Liver (tissue), 9 donors: ENCODE data around the gene RFX8. TPM values are rescaled to one million over a fixed set of nuclear protein-coding genes. Genes with fewer than 3 reads are reported as not detected.

Experiments used
- DNase-seq: peaks from one replicate; pipeline ENCODE4 v3.0.0-alpha.2; 2017; ENCODE audit warnings: low spot score
- H3K27ac ChIP-seq, 2 donors: one replicate each; pipeline ENCODE4 v1.7.0; 2013; ENCODE audit warnings: inconsistent platforms in 2 of 2, low read length in 2 of 2, control low read depth in 1 of 2, low read depth in 1 of 2, mild to moderate bottlenecking in 1 of 2
- H3K27me3 ChIP-seq, 4 donors: one replicate each; pipeline versions ENCODE4 v1.6.1 to v1.7.0; 2013; ENCODE audit warnings: low read length in 3 of 4, inconsistent platforms in 1 of 4, mild to moderate bottlenecking in 1 of 4, moderate library complexity in 1 of 4; ENCODE audit not compliant: control insufficient read depth in 4 of 4, insufficient read depth in 4 of 4
- H3K36me3 ChIP-seq, 4 donors: one replicate each; pipeline versions ENCODE4 v1.6.1 to v1.7.0; 2013; ENCODE audit warnings: low read length in 3 of 4, mild to moderate bottlenecking in 3 of 4, low read depth in 1 of 4, moderate library complexity in 1 of 4; ENCODE audit not compliant: control insufficient read depth in 4 of 4, insufficient read depth in 3 of 4
- H3K4me1 ChIP-seq, 4 donors: one replicate each; pipeline versions ENCODE4 v1.6.1 to v1.7.0; 2013; ENCODE audit warnings: low read length in 3 of 4, mild to moderate bottlenecking in 3 of 4, moderate library complexity in 1 of 4; ENCODE audit not compliant: control insufficient read depth in 4 of 4, insufficient read depth in 4 of 4
- H3K4me3 ChIP-seq, 3 donors: one replicate each; pipeline versions ENCODE4 v1.6.1 to v1.7.0; 2013; ENCODE audit warnings: low read length in 3 of 3, control low read depth in 1 of 3, low read depth in 1 of 3, mild to moderate bottlenecking in 1 of 3
- H3K9ac ChIP-seq, 2 donors: one replicate each; pipeline ENCODE4 v1.7.0; 2013; ENCODE audit warnings: low read length in 2 of 2, mild to moderate bottlenecking in 2 of 2, moderate library complexity in 2 of 2, control low read depth in 1 of 2, low read depth in 1 of 2
- H3K9me3 ChIP-seq, 4 donors: one replicate each; pipeline versions ENCODE4 v1.6.1 to v1.7.0; 2013; ENCODE audit warnings: low read length in 3 of 4; ENCODE audit not compliant: control insufficient read depth in 4 of 4
- EGR1 ChIP-seq, 2 donors: IDR thresholded peaks; 2 replicates each; pipeline ENCODE4 v1.6.1; 2016 to 2018; ENCODE audit warnings: antibody characterized with exemption in 2 of 2, low read depth in 2 of 2
- FOXA1 ChIP-seq: IDR thresholded peaks from 2 replicates; pipeline ENCODE4 v1.6.1; 2016; ENCODE audit warnings: antibody characterized with exemption
- FOXA2 ChIP-seq: IDR thresholded peaks from 2 replicates; pipeline ENCODE4 v1.6.1; 2016; ENCODE audit warnings: antibody characterized with exemption
- GABPA ChIP-seq, 2 donors: IDR thresholded peaks in 1 of 2; conservative IDR thresholded peaks in 1 of 2; 2 replicates each; pipeline ENCODE4 v1.6.1; 2016; ENCODE audit warnings: antibody characterized with exemption in 2 of 2, mild to moderate bottlenecking in 1 of 2, moderate library complexity in 1 of 2
- HNF4A ChIP-seq, 2 donors: conservative IDR thresholded peaks; 2 replicates each; pipeline ENCODE4 v1.6.1; 2016; ENCODE audit warnings: antibody characterized with exemption in 2 of 2, mild to moderate bottlenecking in 2 of 2
- HNF4G ChIP-seq: IDR thresholded peaks from 2 replicates; pipeline ENCODE4 v1.6.1; 2016; ENCODE audit warnings: antibody characterized with exemption
- JUND ChIP-seq, 2 donors: IDR thresholded peaks; 2 replicates each; pipeline ENCODE4 v1.6.1; 2016; ENCODE audit warnings: antibody characterized with exemption in 2 of 2
- NR2F2 ChIP-seq: IDR thresholded peaks from 2 replicates; pipeline ENCODE4 v1.6.1; 2016; ENCODE audit warnings: antibody characterized with exemption
- RAD21 ChIP-seq, 2 donors: IDR thresholded peaks; 2 replicates each; pipeline ENCODE4 v1.6.1; 2016; ENCODE audit warnings: antibody characterized with exemption in 2 of 2, mild to moderate bottlenecking in 2 of 2
- RXRA ChIP-seq, 2 donors: IDR thresholded peaks; 2 replicates each; pipeline ENCODE4 v1.6.1; 2017 to 2018; ENCODE audit warnings: antibody characterized with exemption in 2 of 2, mild to moderate bottlenecking in 1 of 2
- SP1 ChIP-seq: IDR thresholded peaks from 2 replicates; pipeline ENCODE4 v1.6.1; 2018; ENCODE audit warnings: antibody characterized with exemption, mild to moderate bottlenecking
- TAF1 ChIP-seq: conservative IDR thresholded peaks from 2 replicates; pipeline ENCODE4 v1.6.1; 2016; ENCODE audit warnings: antibody characterized with exemption, mild to moderate bottlenecking
- YY1 ChIP-seq: IDR thresholded peaks from 2 replicates; pipeline ENCODE4 v1.6.1; 2016; ENCODE audit warnings: antibody characterized with exemption, mild to moderate bottlenecking
- WGBS: extraction: QIAGEN DNeasy Blood & Tissue Kit; methylation state at CpG from one replicate; pipeline ENCODE4 v1.1.7; 2013; 5-methylcytosine and 5-hydroxymethylcytosine counted together
- polyA plus RNA-seq, 2 donors: library from polyadenylated mRNA; stranded (reverse) in 1 of 2; unstranded in 1 of 2; fragments of 200-250 nt in 1 of 2; fragments of >200 nt in 1 of 2; fragmentation: Nextera tagmentation in 1 of 2; extraction: Ambion mirVana in 1 of 2; gene quantifications; one replicate each; pipeline versions ENCODE4 v1.2.1 to v1.2.3, GENCODE V29; 2013 to 2015
- total RNA-seq, 2 donors: library from RNA; depleted of rRNA; stranded (reverse); fragments of >200 nt; gene quantifications; one replicate each; pipeline ENCODE4 v1.2.3, GENCODE V29; 2014
- TF ChIP-seq, protein P1 (sequence below): IDR thresholded peaks from 2 replicates; pipeline ENCODE4 v1.6.1; 2016; ENCODE audit warnings: antibody characterized with exemption
- TF ChIP-seq, protein P2 (sequence below): IDR thresholded peaks from 2 replicates; pipeline ENCODE4 v1.6.1; 2016; ENCODE audit warnings: antibody characterized with exemption, mild to moderate bottlenecking
- TF ChIP-seq, protein P3 (sequence below): fragments of 150-350 bp; IDR thresholded peaks from 2 replicates; pipeline ENCODE4 v1.5.1; 2017; ENCODE audit warnings: improper control_type of control experiment, low read depth, low read length; ENCODE audit not compliant: missing input control
- TF ChIP-seq, protein P4 (sequence below): IDR thresholded peaks from 2 replicates; pipeline ENCODE4 v1.6.1; 2016; ENCODE audit warnings: antibody characterized with exemption
- TF ChIP-seq, protein P5 (sequence below): IDR thresholded peaks from 2 replicates; pipeline ENCODE4 v1.6.1; 2016; ENCODE audit warnings: antibody characterized with exemption
- donor health status: healthy.
- donor health status: healthy.
- donor health status: healthy.
- donor health status: healthy.
- donor health status: healthy.

Gene RFX8
- total and polyA plus RNA-seq, 4 donors, result 0.08 to 0.09 (median 0.09) TPM; not detected in 1

DNA sequence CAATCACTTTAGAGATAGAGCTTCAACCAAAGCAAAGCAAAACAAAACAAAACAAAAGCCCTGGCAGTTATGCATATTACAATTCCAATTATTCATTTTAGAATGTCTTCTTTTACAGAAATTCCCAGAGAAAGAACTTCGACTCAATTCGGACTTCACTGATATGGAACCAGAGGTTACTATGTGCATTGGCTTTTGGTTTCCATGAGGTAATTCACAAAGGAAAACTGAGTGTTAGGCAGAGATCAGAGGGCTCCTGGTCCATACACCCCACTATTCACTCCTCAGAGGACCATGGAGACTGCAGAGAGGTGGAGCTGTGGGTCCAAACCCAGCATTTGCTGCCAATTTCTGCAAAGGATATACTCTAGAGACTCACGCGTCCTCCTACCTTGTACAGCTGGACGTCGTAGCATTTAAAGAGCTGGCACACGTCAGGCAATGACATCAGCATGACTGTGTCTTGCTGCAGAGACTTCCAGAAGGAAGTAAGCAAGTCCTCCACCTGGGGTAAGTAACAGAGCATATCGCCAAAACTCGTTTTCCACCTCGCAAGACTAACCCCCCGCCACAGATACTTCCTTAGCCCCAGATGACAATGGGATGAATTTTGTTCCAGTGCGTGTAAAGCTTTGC is 56.3 kb downstream of the RFX8 start:
- 80% methylated on average over 12 of the region's 12 CpGs for WGBS
- DNase-seq, result no peak
- no peak overlapping the region for H3K9ac ChIP-seq
- H3K27ac ChIP-seq, result no peak overlapping the region
- H3K9me3 ChIP-seq, result no peaks in the 10 kb centered on the region
- H3K4me1 ChIP-seq, result no peaks in the 10 kb centered on the region
- H3K27me3 ChIP-seq, result no peaks in the 10 kb centered on the region
- no peak overlapping the region for H3K4me3 ChIP-seq
- H3K36me3 ChIP-seq, result no peaks in the 10 kb centered on the region
- no peak for TF ChIP-seq NR2F2
- no peak for TF ChIP-seq FOXA2
- TF ChIP-seq FOXA1, result no peak
- TF ChIP-seq GABPA (IDR thresholded peaks at IDR 0.05 in 1 of 2, conservative IDR thresholded peaks at IDR 0.05 in 1 of 2), result no peak
- TF ChIP-seq, protein P1, sequence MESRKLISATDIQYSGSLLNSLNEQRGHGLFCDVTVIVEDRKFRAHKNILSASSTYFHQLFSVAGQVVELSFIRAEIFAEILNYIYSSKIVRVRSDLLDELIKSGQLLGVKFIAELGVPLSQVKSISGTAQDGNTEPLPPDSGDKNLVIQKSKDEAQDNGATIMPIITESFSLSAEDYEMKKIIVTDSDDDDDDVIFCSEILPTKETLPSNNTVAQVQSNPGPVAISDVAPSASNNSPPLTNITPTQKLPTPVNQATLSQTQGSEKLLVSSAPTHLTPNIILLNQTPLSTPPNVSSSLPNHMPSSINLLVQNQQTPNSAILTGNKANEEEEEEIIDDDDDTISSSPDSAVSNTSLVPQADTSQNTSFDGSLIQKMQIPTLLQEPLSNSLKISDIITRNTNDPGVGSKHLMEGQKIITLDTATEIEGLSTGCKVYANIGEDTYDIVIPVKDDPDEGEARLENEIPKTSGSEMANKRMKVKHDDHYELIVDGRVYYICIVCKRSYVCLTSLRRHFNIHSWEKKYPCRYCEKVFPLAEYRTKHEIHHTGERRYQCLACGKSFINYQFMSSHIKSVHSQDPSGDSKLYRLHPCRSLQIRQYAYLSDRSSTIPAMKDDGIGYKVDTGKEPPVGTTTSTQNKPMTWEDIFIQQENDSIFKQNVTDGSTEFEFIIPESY, result no peak
- TF ChIP-seq HNF4G, result no peak
- no peak for TF ChIP-seq EGR1 (IDR thresholded peaks at IDR 0.05; ENCODE audit: low read depth in 2 of 2)
- TF ChIP-seq JUND (IDR thresholded peaks at IDR 0.05), result no peak
- TF ChIP-seq, protein P2, sequence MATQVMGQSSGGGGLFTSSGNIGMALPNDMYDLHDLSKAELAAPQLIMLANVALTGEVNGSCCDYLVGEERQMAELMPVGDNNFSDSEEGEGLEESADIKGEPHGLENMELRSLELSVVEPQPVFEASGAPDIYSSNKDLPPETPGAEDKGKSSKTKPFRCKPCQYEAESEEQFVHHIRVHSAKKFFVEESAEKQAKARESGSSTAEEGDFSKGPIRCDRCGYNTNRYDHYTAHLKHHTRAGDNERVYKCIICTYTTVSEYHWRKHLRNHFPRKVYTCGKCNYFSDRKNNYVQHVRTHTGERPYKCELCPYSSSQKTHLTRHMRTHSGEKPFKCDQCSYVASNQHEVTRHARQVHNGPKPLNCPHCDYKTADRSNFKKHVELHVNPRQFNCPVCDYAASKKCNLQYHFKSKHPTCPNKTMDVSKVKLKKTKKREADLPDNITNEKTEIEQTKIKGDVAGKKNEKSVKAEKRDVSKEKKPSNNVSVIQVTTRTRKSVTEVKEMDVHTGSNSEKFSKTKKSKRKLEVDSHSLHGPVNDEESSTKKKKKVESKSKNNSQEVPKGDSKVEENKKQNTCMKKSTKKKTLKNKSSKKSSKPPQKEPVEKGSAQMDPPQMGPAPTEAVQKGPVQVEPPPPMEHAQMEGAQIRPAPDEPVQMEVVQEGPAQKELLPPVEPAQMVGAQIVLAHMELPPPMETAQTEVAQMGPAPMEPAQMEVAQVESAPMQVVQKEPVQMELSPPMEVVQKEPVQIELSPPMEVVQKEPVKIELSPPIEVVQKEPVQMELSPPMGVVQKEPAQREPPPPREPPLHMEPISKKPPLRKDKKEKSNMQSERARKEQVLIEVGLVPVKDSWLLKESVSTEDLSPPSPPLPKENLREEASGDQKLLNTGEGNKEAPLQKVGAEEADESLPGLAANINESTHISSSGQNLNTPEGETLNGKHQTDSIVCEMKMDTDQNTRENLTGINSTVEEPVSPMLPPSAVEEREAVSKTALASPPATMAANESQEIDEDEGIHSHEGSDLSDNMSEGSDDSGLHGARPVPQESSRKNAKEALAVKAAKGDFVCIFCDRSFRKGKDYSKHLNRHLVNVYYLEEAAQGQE, result no peak
- TF ChIP-seq, protein P3, sequence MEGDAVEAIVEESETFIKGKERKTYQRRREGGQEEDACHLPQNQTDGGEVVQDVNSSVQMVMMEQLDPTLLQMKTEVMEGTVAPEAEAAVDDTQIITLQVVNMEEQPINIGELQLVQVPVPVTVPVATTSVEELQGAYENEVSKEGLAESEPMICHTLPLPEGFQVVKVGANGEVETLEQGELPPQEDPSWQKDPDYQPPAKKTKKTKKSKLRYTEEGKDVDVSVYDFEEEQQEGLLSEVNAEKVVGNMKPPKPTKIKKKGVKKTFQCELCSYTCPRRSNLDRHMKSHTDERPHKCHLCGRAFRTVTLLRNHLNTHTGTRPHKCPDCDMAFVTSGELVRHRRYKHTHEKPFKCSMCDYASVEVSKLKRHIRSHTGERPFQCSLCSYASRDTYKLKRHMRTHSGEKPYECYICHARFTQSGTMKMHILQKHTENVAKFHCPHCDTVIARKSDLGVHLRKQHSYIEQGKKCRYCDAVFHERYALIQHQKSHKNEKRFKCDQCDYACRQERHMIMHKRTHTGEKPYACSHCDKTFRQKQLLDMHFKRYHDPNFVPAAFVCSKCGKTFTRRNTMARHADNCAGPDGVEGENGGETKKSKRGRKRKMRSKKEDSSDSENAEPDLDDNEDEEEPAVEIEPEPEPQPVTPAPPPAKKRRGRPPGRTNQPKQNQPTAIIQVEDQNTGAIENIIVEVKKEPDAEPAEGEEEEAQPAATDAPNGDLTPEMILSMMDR, result no peak
- TF ChIP-seq, protein P4, sequence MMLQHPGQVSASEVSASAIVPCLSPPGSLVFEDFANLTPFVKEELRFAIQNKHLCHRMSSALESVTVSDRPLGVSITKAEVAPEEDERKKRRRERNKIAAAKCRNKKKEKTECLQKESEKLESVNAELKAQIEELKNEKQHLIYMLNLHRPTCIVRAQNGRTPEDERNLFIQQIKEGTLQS, result no peak
- no peak for TF ChIP-seq RXRA (IDR thresholded peaks at IDR 0.05)
- TF ChIP-seq TAF1, result no peak
- no peak for TF ChIP-seq SP1
- no peak for TF ChIP-seq HNF4A (conservative IDR thresholded peaks at IDR 0.05)
- TF ChIP-seq YY1, result no peak
- TF ChIP-seq, protein P5, sequence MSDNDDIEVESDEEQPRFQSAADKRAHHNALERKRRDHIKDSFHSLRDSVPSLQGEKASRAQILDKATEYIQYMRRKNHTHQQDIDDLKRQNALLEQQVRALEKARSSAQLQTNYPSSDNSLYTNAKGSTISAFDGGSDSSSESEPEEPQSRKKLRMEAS, result no peak
- no peak for TF ChIP-seq RAD21 (IDR thresholded peaks at IDR 0.05)
